GM12878 (cell line): Measurements from ENCODE around the gene KLHL2. TPM values are rescaled to one million over a fixed set of nuclear protein-coding genes. Genes with fewer than 3 reads are reported as not detected.
A peak's percentile ranks its signal among the peaks of the same experiment; 100 is the strongest.

Source experiments
- ATAC-seq: fragments of 200-7000 bp; cut with Tn5 transposase; 3 replicates; pipeline ENCODE4 v1.9.1; 2020; ENCODE audit warnings: mild to moderate bottlenecking, moderate library complexity
- BruUV-seq: library from RNA; stranded (reverse); fragments of 400-500 nt; replicated peaks from 2 replicates; lab custom pipeline; 2021; lab: Mats Ljungman, UMichigan
- CTCF ChIA-PET: fragments of 300-600 bp; sonication (Branson Sonifier 250); formaldehyde crosslinking; extraction: SDS; loops from one replicate; lab custom pipeline; 2021; ENCODE audit warnings: inconsistent platforms; lab: Yijun Ruan, JAX
- POLR2A ChIA-PET: fragments of 350-600 bp; formaldehyde crosslinking; extraction: SDS; loops from one replicate; lab custom pipeline; 2021; ENCODE audit warnings: inconsistent platforms; lab: Charles Lee
- RAD21 ChIA-PET: fragments of 300-600 bp; sonication (Branson Sonifier 250); formaldehyde crosslinking; loops from one replicate; lab custom pipeline; 2023; ENCODE audit warnings: antibody characterized with exemption; ENCODE audit not compliant: unreplicated experiment; lab: Charles Lee
- SMC1A ChIA-PET: fragments of 300-600 bp; sonication (Branson Sonifier 250); formaldehyde crosslinking; loops from one replicate; lab custom pipeline; 2023; ENCODE audit not compliant: unreplicated experiment, uncharacterized antibody; lab: Charles Lee
- DNase-seq: peaks from one replicate; pipeline ENCODE4 v3.0.0-alpha.2; 2011; ENCODE audit warnings: low read depth, low spot score
- FAIRE-seq: peaks from 3 replicates; lab custom pipeline; 2011; peaks lifted over from hg19 to GRCh38; lab: Jason Lieb, UNC
- H2AFZ ChIP-seq: 2 replicates; pipeline ENCODE4 v1.6.0; 2011; ENCODE audit warnings: low read depth, low read length, control low read depth; ENCODE audit not compliant: control insufficient read depth
- H3K27ac ChIP-seq: 2 replicates; pipeline ENCODE4 v1.5.1; 2011; ENCODE audit warnings: control low read depth; ENCODE audit not compliant: control insufficient read depth, insufficient read depth
- H3K27me3 ChIP-seq, 2 experiments: replicated peaks in 1 of 2; 2 replicates each; pipeline versions ENCODE4 v1.6.0 to v1.6.1; 2011; ENCODE audit warnings: low read length in 1 of 2; ENCODE audit not compliant: control insufficient read depth in 2 of 2, insufficient read depth in 2 of 2
- H3K36me3 ChIP-seq, 2 experiments: 2 replicates each; pipeline ENCODE4 v1.5.1; 2011; ENCODE audit warnings: low read length in 1 of 2; ENCODE audit not compliant: control insufficient read depth in 2 of 2, insufficient read depth in 2 of 2
- H3K4me1 ChIP-seq: 2 replicates; pipeline ENCODE4 v1.6.1; 2011; ENCODE audit warnings: mild to moderate bottlenecking, low read length, moderate library complexity, mixed read lengths; ENCODE audit not compliant: control insufficient read depth, insufficient read depth
- H3K4me2 ChIP-seq: 2 replicates; pipeline ENCODE4 v1.6.0; 2011; ENCODE audit warnings: control low read depth; ENCODE audit not compliant: control insufficient read depth, insufficient read depth
- H3K4me3 ChIP-seq: fragments of 200-600 bp; sonication (generic); 2 replicates; pipeline ENCODE4 v1.5.1; 2016
- H3K79me2 ChIP-seq: 2 replicates; pipeline ENCODE4 v1.6.0; 2011; ENCODE audit warnings: low read length; ENCODE audit not compliant: control insufficient read depth, insufficient read depth
- H3K9ac ChIP-seq: 2 replicates; pipeline ENCODE4 v1.8.0; 2011; ENCODE audit warnings: low read length, control low read depth, mixed read lengths; ENCODE audit not compliant: control insufficient read depth, insufficient read depth
- H3K9me3 ChIP-seq: replicated peaks from 3 replicates; pipeline ENCODE4 v1.5.1; 2011; ENCODE audit warnings: mild to moderate bottlenecking, low read length; ENCODE audit not compliant: control insufficient read depth, insufficient read depth
- H4K20me1 ChIP-seq: 2 replicates; pipeline ENCODE4 v1.6.0; 2011; ENCODE audit not compliant: control insufficient read depth, insufficient read depth
- NR2C2 ChIP-seq: IDR thresholded peaks from 2 replicates; pipeline ENCODE4 v1.6.1; 2011; ENCODE audit warnings: borderline replicate concordance, low read depth; ENCODE audit not compliant: control insufficient read depth, insufficient read length
- RAD51 ChIP-seq: fragments of 450-650 bp; IDR thresholded peaks from 2 replicates; pipeline ENCODE4 v1.6.1; 2016; ENCODE audit warnings: moderate library complexity, mild to moderate bottlenecking, inconsistent platforms
- RELB ChIP-seq: fragments of 450-650 bp; IDR thresholded peaks from 2 replicates; pipeline ENCODE4 v1.6.1; 2017; ENCODE audit warnings: low read depth, mild to moderate bottlenecking, moderate library complexity
- ZBTB4 ChIP-seq: fragments of 450-650 bp; formaldehyde crosslinking; IDR thresholded peaks from 2 replicates; pipeline ENCODE4 v1.4.0; 2022; ENCODE audit warnings: mild to moderate bottlenecking, moderate library complexity
- WGBS: methylation state at CpG from one replicate; pipeline ENCODE4 v1.1.6; 2016; ENCODE audit warnings: low lambda C conversion rate; ENCODE audit not compliant: insufficient replicate concordance, insufficient coverage; ENCODE audit errors: missing lambda C conversion rate; 5-methylcytosine and 5-hydroxymethylcytosine counted together
- in situ Hi-C: fragments of 300-500 bp; cut with MboI; formaldehyde crosslinking; loops from 9 replicates; pipeline ENCODE4 v1.14.3; 2018; ENCODE audit warnings: mixed read lengths
- intact Hi-C: fragments of 100-400 bp; cut with micrococcal nuclease; formaldehyde crosslinking; loops from one replicate; pipeline ENCODE4 v1.14.2; 2022; ENCODE audit not compliant: unreplicated experiment
- polyA plus RNA-seq, 11 experiments: library from polyadenylated mRNA; depleted of rRNA in 4 of 11; unstranded in 6 of 11; stranded (reverse) in 5 of 11; fragments of >200 nt; fragmentation: Nextera tagmentation in 4 of 11; fragmentation: Illumina TruSeq in 1 of 11; extraction: Ambion mirVana in 4 of 11; extraction: Trizol in 1 of 11; gene quantifications; 1 replicate in 1 of 11; 2 replicates in 10 of 11; pipeline versions ENCODE4 v1.2.1 to v1.2.3, GENCODE V29; 2011 to 2016; ENCODE audit warnings: inconsistent platforms in 2 of 11, missing spikeins in 2 of 11, low read depth in 1 of 11
- total RNA-seq, 4 experiments: library from RNA; depleted of rRNA in 3 of 4; stranded (reverse); fragments of >200 nt in 3 of 4; fragmentation: Illumina TruSeq in 1 of 4; extraction: Trizol in 1 of 4; gene quantifications; 2 replicates each; pipeline versions ENCODE4 v1.2.1 to v1.2.3, GENCODE V29; 2013 to 2021

KLHL2 gene
- total and polyA plus RNA-seq, 10 of the 15 experiments (the other 5 are each of a cell fraction or from before 2014, with no cell fraction given), result 4.8 to 22.8 (median 12.9) TPM

- no peaks in the 10 kb centered on the region for H3K36me3 ChIP-seq
- peak overlapping the region; percentile 71 for H3K4me2 ChIP-seq
- in situ Hi-C loops, result no loop called here
- RAD21 ChIA-PET, result interaction anchor here (0.8 to 2.2 kb wide), 6 partner anchors 30 to 134 kb away, joined by 3 to 11 read pairs (median 6); partner anchors contain the start of gene MSMO1
- H4K20me1 ChIP-seq, result no peaks in the 10 kb centered on the region
- BruUV-seq, result no TSS peak
- 0 out of 2 replicates have a peak, but pooled peaks have one; percentile 16 for TF ChIP-seq RAD51
- TF ChIP-seq RELB, result 0 out of 2 replicates have a peak, but pooled peaks have one; percentile 41
- no peak for TF ChIP-seq NR2C2
- no peak for TF ChIP-seq ZBTB4 (CRISPR knock-in tag)
- H3K79me2 ChIP-seq, result peaks cover 29% of the 10 kb centered on the region
- WGBS, result 13% methylated on average over 13 of the region's 13 CpGs
- peak overlapping the region; percentile 64 for H2AFZ ChIP-seq
- no peaks in the 10 kb centered on the region for H3K27me3 ChIP-seq
- peak overlapping the region; percentile 77 for H3K4me3 ChIP-seq
- CTCF ChIA-PET, result interaction anchor here (0.6 to 2.6 kb wide), 4 partner anchors 77 to 761 kb away, joined by 3 to 9 read pairs (median 8); partner anchors contain the start of genes MSMO1 and TMEM192
- DNase-seq, result no peak
- peak overlapping the region; percentile 64 for H3K9ac ChIP-seq
- peak; percentile 47 for ATAC-seq
- SMC1A ChIA-PET, result interaction anchor here (0.7 to 2.5 kb wide), 13 partner anchors 11 to 135 kb away, joined by 3 to 17 read pairs (median 5); partner anchors contain the start of gene MSMO1
- FAIRE-seq, result no peak
- POLR2A ChIA-PET, result interaction anchor here (0.7 to 2.4 kb wide), 4 partner anchors 10 to 841 kb away, joined by 3 to 24 read pairs (median 6); partner anchors contain the start of gene MSMO1
- H3K4me1 ChIP-seq, result peaks cover 9% of the 10 kb centered on the region
- no peaks in the 10 kb centered on the region for H3K9me3 ChIP-seq
- intact Hi-C loops, result loop anchor here (2.0 kb wide), 1 partner anchor 125 kb away; no protein-coding TSS in a partner anchor
- H3K27ac ChIP-seq, result peak overlapping the region; percentile 35; the same call in 1 of the 2 replicates
Observed at GRCh38 chr4:165208221-165208652, 876 bp downstream of the KLHL2 start.
